Neural progenitor cell (in vitro differentiated cells): ENCODE data around the gene PARK7. TPM values are rescaled to one million over a fixed set of nuclear protein-coding genes. Genes with fewer than 3 reads are reported as not detected.
A peak's percentile ranks its signal among the peaks of the same experiment; 100 is the strongest.
"Not testable (repeated sequence)": the region's sequence is repeated elsewhere in the genome, so short reads cannot be mapped to it uniquely, and the experiment has no call there.

Source experiments
- DNase-seq: peaks from one replicate; pipeline ENCODE4 v3.0.0-alpha.2; 2016; ENCODE audit warnings: low spot score
- H2AFZ ChIP-seq: fragments of 200-600 bp; sonication (generic); replicated peaks from 2 replicates; pipeline ENCODE4 v1.6.1; 2016; ENCODE audit warnings: antibody characterized with exemption
- H3F3A ChIP-seq: fragments of 200-600 bp; sonication (generic); 2 replicates; pipeline ENCODE4 v1.6.1; 2016; ENCODE audit warnings: antibody characterized with exemption, low read depth
- H3K27ac ChIP-seq: fragments of 200-600 bp; sonication (generic); 2 replicates; pipeline ENCODE4 v1.5.1; 2016; ENCODE audit warnings: mild to moderate bottlenecking
- H3K27me3 ChIP-seq: fragments of 200-600 bp; sonication (generic); 2 replicates; pipeline ENCODE4 v1.6.1; 2016; ENCODE audit warnings: mild to moderate bottlenecking, moderate library complexity
- H3K36me3 ChIP-seq: fragments of 200-600 bp; sonication (generic); 2 replicates; pipeline ENCODE4 v1.5.1; 2016
- H3K4me1 ChIP-seq: fragments of 200-600 bp; sonication (generic); 2 replicates; pipeline ENCODE4 v1.6.1; 2016; ENCODE audit warnings: mixed run types
- H3K4me2 ChIP-seq: fragments of 200-600 bp; sonication (generic); 2 replicates; pipeline ENCODE4 v1.6.1; 2016
- H3K4me3 ChIP-seq: fragments of 200-600 bp; sonication (generic); 2 replicates; pipeline ENCODE4 v1.5.1; 2016
- H3K79me2 ChIP-seq: fragments of 200-600 bp; sonication (generic); 2 replicates; pipeline ENCODE4 v1.6.1; 2016; ENCODE audit warnings: low read depth
- H3K9ac ChIP-seq: fragments of 200-600 bp; sonication (generic); 2 replicates; pipeline ENCODE4 v1.6.1; 2016
- H3K9me3 ChIP-seq: fragments of 200-600 bp; sonication (generic); 2 replicates; pipeline ENCODE4 v1.5.1; 2016; ENCODE audit warnings: low read depth
- H4K20me1 ChIP-seq: fragments of 200-600 bp; sonication (generic); 2 replicates; pipeline ENCODE4 v1.6.1; 2016; ENCODE audit warnings: low read depth
- H3K27ac Mint-ChIP-seq: 3 replicates; pipeline ENCODE4 v1.8.0; 2021; ENCODE audit warnings: mixed read lengths
- H3K27me3 Mint-ChIP-seq: 2 replicates; pipeline ENCODE4 v1.8.0; 2022; ENCODE audit warnings: low read depth, mild to moderate bottlenecking, inconsistent platforms, moderate library complexity, mixed read lengths; ENCODE audit not compliant: insufficient read depth
- H3K36me3 Mint-ChIP-seq: 3 replicates; pipeline ENCODE4 v1.8.0; 2021; ENCODE audit warnings: mixed read lengths
- H3K4me1 Mint-ChIP-seq: 3 replicates; pipeline ENCODE4 v1.8.0; 2021; ENCODE audit warnings: mixed read lengths
- H3K4me3 Mint-ChIP-seq: 3 replicates; pipeline ENCODE4 v1.8.0; 2021; ENCODE audit warnings: mild to moderate bottlenecking, moderate library complexity, mixed read lengths
- H3K9me3 Mint-ChIP-seq: 3 replicates; pipeline ENCODE4 v1.8.0; 2020; ENCODE audit warnings: mixed read lengths
- EZH2 ChIP-seq: fragments of 200-600 bp; sonication (generic); IDR thresholded peaks from 2 replicates; pipeline ENCODE4 v1.6.1; 2017; ENCODE audit warnings: antibody characterized with exemption, mild to moderate bottlenecking, moderate library complexity
- EZH2phosphoT487 ChIP-seq: fragments of 200-600 bp; sonication (generic); IDR thresholded peaks from 2 replicates; pipeline ENCODE4 v1.6.1; 2017; ENCODE audit warnings: antibody characterized with exemption
- total RNA-seq: library from RNA; depleted of rRNA; stranded (reverse); fragments of >200 nt; gene quantifications from 2 replicates; pipeline ENCODE4 v1.2.3, GENCODE V29; 2015; ENCODE audit warnings: low replicate concordance
- TF ChIP-seq, protein P1 (sequence below): fragments of 200-600 bp; sonication (generic); IDR thresholded peaks from 2 replicates; pipeline ENCODE4 v1.5.1; 2017; ENCODE audit warnings: antibody characterized with exemption, mild to moderate bottlenecking

Gene PARK7
- total RNA-seq, 1 donor from 2014 or later = 214 TPM

- H3K4me3 ChIP-seq = no peak overlapping the region
- DNase-seq = no peak
- H3K27ac ChIP-seq = no peak overlapping the region
- no peaks in the 10 kb centered on the region for H3K79me2 ChIP-seq
- no peak overlapping the region for H3K27ac Mint-ChIP-seq
- no peaks in the 10 kb centered on the region for H4K20me1 ChIP-seq
- no peaks in the 10 kb centered on the region for H3F3A ChIP-seq
- no peaks in the 10 kb centered on the region for H3K9me3 Mint-ChIP-seq
- H3K27me3 ChIP-seq = peaks cover 51% of the 10 kb centered on the region
- H2AFZ ChIP-seq = no peak overlapping the region
- no peaks in the 10 kb centered on the region for H3K9me3 ChIP-seq
- H3K4me3 Mint-ChIP-seq = peak overlapping the region; percentile 56
- H3K4me1 Mint-ChIP-seq = peaks cover 8% of the 10 kb centered on the region
- no peaks in the 10 kb centered on the region for H3K36me3 Mint-ChIP-seq
- H3K36me3 ChIP-seq = no peaks in the 10 kb centered on the region
- H3K4me1 ChIP-seq = no peaks in the 10 kb centered on the region
- no peak overlapping the region for H3K9ac ChIP-seq
- TF ChIP-seq EZH2phosphoT487 = no peak
- TF ChIP-seq, protein P1, sequence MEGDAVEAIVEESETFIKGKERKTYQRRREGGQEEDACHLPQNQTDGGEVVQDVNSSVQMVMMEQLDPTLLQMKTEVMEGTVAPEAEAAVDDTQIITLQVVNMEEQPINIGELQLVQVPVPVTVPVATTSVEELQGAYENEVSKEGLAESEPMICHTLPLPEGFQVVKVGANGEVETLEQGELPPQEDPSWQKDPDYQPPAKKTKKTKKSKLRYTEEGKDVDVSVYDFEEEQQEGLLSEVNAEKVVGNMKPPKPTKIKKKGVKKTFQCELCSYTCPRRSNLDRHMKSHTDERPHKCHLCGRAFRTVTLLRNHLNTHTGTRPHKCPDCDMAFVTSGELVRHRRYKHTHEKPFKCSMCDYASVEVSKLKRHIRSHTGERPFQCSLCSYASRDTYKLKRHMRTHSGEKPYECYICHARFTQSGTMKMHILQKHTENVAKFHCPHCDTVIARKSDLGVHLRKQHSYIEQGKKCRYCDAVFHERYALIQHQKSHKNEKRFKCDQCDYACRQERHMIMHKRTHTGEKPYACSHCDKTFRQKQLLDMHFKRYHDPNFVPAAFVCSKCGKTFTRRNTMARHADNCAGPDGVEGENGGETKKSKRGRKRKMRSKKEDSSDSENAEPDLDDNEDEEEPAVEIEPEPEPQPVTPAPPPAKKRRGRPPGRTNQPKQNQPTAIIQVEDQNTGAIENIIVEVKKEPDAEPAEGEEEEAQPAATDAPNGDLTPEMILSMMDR = no peak
- TF ChIP-seq EZH2 = no peak
- H3K27me3 Mint-ChIP-seq = peaks cover 26% of the 10 kb centered on the region
- no peak overlapping the region for H3K4me2 ChIP-seq
Observed at GRCh38 chr1:7943251-7943650, 18.3 kb upstream of the PARK7 start.

- Histone ChIP-seq H3K36me3 (no peaks in the 10 kb centered on the region), H2AFZ (no peak overlapping the region), H4K20me1 (no peaks in the 10 kb centered on the region), H3K4me1 (no peaks in the 10 kb centered on the region), H3K4me3 (no peak overlapping the region), H3K9ac (no peak overlapping the region), H3K27me3 (peaks cover 2% of the 10 kb centered on the region), H3K79me2 (no peaks in the 10 kb centered on the region), H3K4me2 (no peak overlapping the region), H3K27ac (no peak overlapping the region), H3F3A (no peaks in the 10 kb centered on the region), H3K9me3 (no peaks in the 10 kb centered on the region)
- Mint-ChIP-seq H3K9me3 (peaks cover 7% of the 10 kb centered on the region), H3K27ac (no peak overlapping the region), H3K36me3 (peaks cover 2% of the 10 kb centered on the region), H3K27me3 (peaks cover 10% of the 10 kb centered on the region), H3K4me1 (no peaks in the 10 kb centered on the region), H3K4me3 (no peak overlapping the region)
- DNase-seq = no peak
- no peak for TF ChIP-seq EZH2phosphoT487
- TF ChIP-seq EZH2 = no peak
- TF ChIP-seq, protein P1 = no peak
Observed at GRCh38 chr1:7948960-7949359, 12.6 kb upstream of the PARK7 start.

DNA sequence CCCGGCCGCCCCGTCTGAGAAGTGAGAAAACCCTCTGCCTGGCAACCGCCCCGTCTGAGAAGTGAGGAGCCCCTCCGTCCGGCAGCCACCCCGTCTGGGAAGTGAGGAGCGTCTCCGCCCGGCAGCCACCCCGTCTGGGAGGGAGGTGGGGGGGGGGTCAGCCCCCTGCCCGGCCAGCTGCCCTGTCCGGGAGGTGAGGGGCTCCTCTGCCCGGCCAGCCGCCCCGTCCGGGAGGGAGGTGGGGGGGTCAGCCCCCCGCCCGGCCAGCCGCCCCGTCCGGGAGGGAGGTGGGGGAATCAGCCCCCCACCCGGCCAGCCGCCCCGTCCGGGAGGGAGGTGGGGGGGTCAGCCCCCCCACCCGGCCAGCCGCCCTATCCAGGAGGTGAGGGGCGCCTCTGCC is 8.7 kb upstream of the PARK7 start:
- H3K9ac ChIP-seq, H3K27me3 Mint-ChIP-seq, DNase-seq, H3K27me3 ChIP-seq, H3K4me1 ChIP-seq, H3K4me1 Mint-ChIP-seq, H3K27ac ChIP-seq, H3F3A ChIP-seq, H3K4me3 ChIP-seq, H3K4me3 Mint-ChIP-seq, H2AFZ ChIP-seq, H3K9me3 ChIP-seq, H4K20me1 ChIP-seq, H3K36me3 ChIP-seq, H3K9me3 Mint-ChIP-seq, H3K79me2 ChIP-seq, H3K36me3 Mint-ChIP-seq, H3K27ac Mint-ChIP-seq, H3K4me2 ChIP-seq: not testable (repeated sequence)

DNA sequence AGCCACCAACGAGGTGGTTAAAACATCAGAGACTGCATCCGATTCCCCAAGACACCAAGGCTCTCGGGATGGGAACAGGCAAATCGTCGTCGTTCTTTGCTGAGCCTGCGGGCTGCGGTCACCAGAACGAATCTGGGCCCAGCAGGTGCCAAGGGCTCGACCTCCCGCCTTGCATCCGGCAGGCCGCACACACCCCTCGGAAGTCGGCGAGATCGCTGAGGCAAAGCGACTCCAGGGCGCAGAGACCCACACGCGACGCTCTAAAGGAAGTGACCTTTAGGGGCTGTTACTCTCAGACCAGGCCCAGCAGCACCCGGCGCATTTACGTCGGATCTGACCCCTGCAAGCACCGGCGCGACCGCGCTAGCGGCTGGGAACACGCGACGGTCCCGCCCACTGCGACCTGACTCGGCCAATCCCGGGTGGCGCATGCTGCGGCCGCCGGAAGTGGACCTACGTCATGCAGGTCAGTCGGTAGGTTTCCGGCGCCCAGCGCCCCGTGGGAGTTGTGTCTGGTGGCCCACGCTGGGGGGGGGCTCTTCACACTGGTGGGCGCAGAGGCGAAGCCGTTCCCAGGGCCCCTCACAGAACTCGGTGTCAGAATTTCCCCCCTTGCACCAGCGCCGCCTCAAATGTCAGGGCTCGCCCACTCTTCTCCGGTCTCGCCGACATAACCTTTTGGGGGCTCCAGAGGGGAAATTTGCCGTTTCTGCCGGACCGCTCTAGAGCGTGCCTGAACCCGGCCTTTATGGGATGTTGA is 7.5 kb upstream of the PARK7 start:
- H2AFZ ChIP-seq = no peak overlapping the region
- Mint-ChIP-seq H3K9me3 (peaks cover 7% of the 10 kb centered on the region), H3K4me3 (peak overlapping the region; percentile 71), H3K4me1 (no peaks in the 10 kb centered on the region), H3K27ac (no peak overlapping the region), H3K36me3 (peaks cover 2% of the 10 kb centered on the region), H3K27me3 (peaks cover 7% of the 10 kb centered on the region)
- H3K9me3 ChIP-seq = no peaks in the 10 kb centered on the region
- DNase-seq = no peak
- no peaks in the 10 kb centered on the region for H3K79me2 ChIP-seq
- TF ChIP-seq, protein P1 = no peak
- TF ChIP-seq EZH2 (no peak), EZH2phosphoT487 (no peak)
- H3F3A ChIP-seq = no peaks in the 10 kb centered on the region
- H3K36me3 ChIP-seq = no peaks in the 10 kb centered on the region
- H3K9ac ChIP-seq = no peak overlapping the region
- H4K20me1 ChIP-seq = no peaks in the 10 kb centered on the region
- no peak overlapping the region for H3K4me3 ChIP-seq
- no peak overlapping the region for H3K27ac ChIP-seq
- no peaks in the 10 kb centered on the region for H3K4me1 ChIP-seq
- H3K4me2 ChIP-seq = no peak overlapping the region
- H3K27me3 ChIP-seq = no peaks in the 10 kb centered on the region
